NB4 (cell line): ENCODE data around the gene ADGRA3.

Experiments
- MYC ChIP-seq: IDR thresholded peaks from 2 replicates; pipeline ENCODE4 v1.6.1; 2011; ENCODE audit warnings: low read depth, low read length
- POLR2A ChIP-seq: IDR thresholded peaks from 2 replicates; pipeline ENCODE4 v1.6.1; 2011; ENCODE audit warnings: mild to moderate bottlenecking; ENCODE audit not compliant: insufficient read length; ENCODE audit errors: extremely low read depth
- TF ChIP-seq, protein P1 (sequence below): IDR thresholded peaks from one replicate; pipeline ENCODE4 v1.5.1; 2012; ENCODE audit warnings: low read depth, low read length
- TF ChIP-seq, protein P2 (sequence below): IDR thresholded peaks from 2 replicates; pipeline ENCODE4 v1.6.1; 2011; ENCODE audit warnings: low read depth, low read length

DNA sequence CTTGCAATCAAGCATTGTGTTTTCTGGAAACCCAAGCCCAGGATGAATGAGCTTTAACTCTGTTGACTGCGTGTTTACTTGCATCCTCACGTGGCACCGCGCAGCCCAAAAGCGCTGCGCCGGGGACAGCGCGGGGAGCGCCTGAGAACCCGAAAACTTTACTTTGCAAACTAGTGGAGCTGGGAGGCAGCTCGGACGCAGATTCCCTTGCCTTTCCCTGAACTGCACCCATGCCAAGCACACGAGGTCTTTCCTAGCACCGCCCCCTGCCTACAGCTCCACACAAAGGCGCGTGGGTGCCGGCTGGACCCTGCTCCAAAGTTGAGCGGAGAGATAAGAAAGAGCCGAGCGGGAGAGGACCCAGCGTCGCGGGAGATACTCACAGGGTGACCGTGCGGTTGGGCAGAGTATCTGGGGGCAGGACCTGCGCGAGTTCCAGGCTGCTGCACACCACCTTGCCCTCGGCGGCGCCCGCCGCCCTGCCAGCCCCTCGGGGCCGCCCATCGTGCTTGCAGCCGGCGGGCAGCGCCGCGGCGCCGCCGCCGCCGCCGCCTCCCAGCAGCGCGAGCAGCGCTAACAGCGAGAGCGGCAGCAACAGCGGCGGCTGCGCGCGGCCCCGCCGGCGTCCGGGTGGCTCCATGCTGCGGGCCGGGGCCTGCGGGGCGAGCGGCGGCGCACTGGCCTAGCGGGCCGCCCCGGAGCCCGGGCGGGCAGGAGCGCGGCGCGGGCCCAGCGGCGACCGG lies 550 bp downstream of the ADGRA3 start:
- TF ChIP-seq, protein P1, sequence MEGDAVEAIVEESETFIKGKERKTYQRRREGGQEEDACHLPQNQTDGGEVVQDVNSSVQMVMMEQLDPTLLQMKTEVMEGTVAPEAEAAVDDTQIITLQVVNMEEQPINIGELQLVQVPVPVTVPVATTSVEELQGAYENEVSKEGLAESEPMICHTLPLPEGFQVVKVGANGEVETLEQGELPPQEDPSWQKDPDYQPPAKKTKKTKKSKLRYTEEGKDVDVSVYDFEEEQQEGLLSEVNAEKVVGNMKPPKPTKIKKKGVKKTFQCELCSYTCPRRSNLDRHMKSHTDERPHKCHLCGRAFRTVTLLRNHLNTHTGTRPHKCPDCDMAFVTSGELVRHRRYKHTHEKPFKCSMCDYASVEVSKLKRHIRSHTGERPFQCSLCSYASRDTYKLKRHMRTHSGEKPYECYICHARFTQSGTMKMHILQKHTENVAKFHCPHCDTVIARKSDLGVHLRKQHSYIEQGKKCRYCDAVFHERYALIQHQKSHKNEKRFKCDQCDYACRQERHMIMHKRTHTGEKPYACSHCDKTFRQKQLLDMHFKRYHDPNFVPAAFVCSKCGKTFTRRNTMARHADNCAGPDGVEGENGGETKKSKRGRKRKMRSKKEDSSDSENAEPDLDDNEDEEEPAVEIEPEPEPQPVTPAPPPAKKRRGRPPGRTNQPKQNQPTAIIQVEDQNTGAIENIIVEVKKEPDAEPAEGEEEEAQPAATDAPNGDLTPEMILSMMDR, result no peak
- TF ChIP-seq, protein P2, sequence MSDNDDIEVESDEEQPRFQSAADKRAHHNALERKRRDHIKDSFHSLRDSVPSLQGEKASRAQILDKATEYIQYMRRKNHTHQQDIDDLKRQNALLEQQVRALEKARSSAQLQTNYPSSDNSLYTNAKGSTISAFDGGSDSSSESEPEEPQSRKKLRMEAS, result no peak
- TF ChIP-seq POLR2A, result no peak
- no peak for TF ChIP-seq MYC
